GM12874 (cell line): ENCODE measurements around the gene NOCT.

Source experiments
- CTCF ChIP-seq: IDR thresholded peaks from 2 replicates; pipeline ENCODE4 v1.5.1; 2011; ENCODE audit warnings: low read depth, mild to moderate bottlenecking, control low read depth, low read length, moderate library complexity; ENCODE audit not compliant: insufficient read depth

NOCT gene

GRCh38 chr4:139015948-139016471, 429 bp downstream of the NOCT start:
- TF ChIP-seq CTCF, result peak; percentile 13; the same call in 1 of the 2 replicates

DNA sequence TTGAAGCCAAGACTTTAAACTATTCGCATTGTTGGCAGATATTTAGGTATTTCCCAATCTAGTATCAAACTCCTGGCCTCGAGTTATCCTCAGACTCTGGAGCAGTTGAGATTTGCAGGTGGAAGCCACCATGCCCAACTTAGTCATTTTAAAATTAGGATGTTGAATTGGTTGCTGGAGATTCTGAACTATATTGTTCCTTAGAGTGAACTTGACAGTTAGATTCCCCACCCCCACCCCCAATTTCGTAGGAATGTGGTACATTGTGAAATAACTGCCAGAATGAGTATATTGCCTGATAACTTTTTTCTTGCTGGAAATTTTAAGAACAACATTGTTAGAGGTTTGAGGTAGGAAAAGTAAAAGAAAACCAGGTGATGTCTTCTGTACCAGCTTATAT, 2.3 kb downstream of the NOCT start:
- TF ChIP-seq CTCF, result no peak

DNA sequence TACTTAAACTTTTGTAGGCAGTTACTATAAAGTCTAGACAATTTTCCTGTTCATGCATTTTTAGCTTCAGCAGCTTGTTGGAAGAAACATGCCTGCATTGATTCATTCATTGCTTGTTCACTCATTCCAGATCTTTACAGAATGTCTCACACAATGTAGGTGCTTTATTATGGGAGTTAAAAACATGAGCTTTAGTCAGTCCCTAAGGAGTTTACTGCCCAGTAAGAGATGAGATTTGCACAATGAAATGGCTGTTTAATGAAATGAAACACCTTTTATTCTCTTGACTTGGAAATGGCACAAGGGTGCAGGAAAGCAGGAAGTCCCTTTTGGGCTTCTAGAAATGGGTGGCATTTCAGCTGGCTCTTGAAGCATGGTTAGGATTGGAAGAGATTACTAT, 2.9 kb downstream of the NOCT start:
- no peak for TF ChIP-seq CTCF

DNA sequence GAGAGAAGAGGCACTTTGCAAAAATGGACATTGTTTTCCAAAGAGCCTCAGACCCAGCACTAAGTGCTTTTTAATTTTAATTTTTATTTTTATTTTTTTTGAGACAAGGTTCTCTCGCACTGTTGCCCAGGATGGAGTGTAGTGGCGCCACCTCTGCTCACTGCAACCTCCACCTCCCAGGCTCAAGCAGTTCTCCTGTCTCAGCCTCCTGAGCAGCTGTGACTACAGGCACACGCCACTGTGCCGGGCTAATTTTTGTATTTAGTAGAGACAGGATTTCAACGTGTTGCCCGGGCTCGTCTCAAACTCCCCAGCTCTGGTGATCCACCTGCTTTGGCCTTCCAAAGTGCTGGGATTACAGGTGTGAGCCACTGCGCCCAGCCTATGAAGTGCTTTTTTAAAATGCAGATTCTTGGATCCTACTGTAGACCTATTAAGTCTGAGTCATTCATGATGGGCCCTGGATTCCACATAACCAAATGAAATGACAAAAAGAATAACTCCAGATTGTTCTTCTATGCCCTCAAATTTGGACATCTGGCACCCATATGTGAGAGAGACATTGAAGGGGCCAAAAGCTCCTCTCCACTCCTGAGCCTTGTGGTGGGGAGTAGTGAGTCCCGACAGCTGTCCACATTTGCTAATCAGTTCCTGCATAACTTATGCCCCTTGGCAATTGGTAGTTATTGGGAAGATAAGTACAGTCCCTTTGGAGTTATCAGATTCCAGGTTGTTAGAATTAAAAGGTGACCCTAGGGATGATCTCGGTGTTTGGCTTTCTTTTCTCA, 3.6 kb downstream of the NOCT start:
- no peak for TF ChIP-seq CTCF

- no peak for TF ChIP-seq CTCF
These were observed 4.8 kb downstream of the NOCT start for GRCh38 chr4:139020384-139020783.

DNA sequence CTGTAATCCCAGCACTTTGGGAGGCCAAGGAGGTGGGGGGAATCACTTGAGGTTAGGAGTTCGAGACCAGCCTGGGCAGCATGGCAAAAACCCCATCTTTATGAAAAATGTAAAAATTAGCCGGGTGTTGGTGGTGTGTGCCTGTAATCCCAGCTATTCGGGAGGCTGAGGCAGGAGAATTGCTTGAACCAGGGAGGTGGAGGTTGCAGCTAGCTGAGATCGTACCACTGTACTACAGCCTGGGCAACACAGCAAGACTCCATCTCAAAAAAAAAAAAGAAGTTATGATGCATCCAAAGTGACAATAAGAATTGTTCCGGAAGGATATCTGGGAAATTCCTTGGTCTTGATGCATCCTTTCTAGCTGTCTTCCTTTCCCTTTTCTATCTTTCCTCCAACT, 7.3 kb downstream of the NOCT start:
- TF ChIP-seq CTCF, result no peak

DNA sequence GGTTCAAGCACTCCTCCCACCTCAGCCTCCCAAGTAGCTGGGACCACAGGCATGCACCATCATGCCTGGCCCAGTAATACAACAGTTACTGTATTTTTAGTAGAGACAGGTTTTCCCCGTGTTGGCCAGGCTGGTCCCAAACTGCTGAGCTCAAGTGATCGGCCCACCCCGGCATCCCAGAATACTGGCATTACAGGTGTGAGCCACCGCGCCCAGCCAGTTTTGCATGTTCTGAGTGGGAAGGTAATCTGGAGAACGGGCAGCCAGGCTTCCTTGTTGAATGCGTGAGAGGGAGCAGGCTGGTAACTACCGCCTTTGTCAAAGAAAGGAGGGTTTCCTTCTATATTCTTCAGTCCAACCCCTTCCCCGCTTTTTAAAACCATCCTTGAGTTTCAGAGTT, 9.1 kb downstream of the NOCT start:
- no peak for TF ChIP-seq CTCF
